ENCODE measurements around the gene ANTXR1. TPM values are rescaled to one million over a fixed set of nuclear protein-coding genes. Genes with fewer than 3 reads are reported as not detected.
A peak's percentile ranks its signal among the peaks of the same experiment; 100 is the strongest.

The ANTXR1 gene
- total RNA-seq, 1 donor from 2014 or later: 81.2 TPM

- no peaks in the 10 kb centered on the region for H3K27me3 ChIP-seq
- DNase-seq (no peak), ATAC-seq (no peak)
- H3K9me3 ChIP-seq: no peaks in the 10 kb centered on the region
- intact Hi-C loops (cut with DNase I): no loop called here
- no peaks in the 10 kb centered on the region for H3K36me3 ChIP-seq
- TF ChIP-seq CTCF (IDR thresholded peaks at IDR 0.05): no peak
- peaks cover 2% of the 10 kb centered on the region for H3K4me1 ChIP-seq
- H3K27ac ChIP-seq: no peak overlapping the region
- no peak overlapping the region for H3K4me3 ChIP-seq
Measured at GRCh38 chr2:69192176-69192945, 179.4 kb downstream of the ANTXR1 start.

GRCh38 chr2:69195706-69196105 is 182.7 kb downstream of the ANTXR1 start:
- H3K36me3 ChIP-seq: no peaks in the 10 kb centered on the region
- ATAC-seq: no peak
- no peak for DNase-seq
- no peaks in the 10 kb centered on the region for H3K9me3 ChIP-seq
- H3K4me3 ChIP-seq: no peak overlapping the region
- H3K27me3 ChIP-seq: no peaks in the 10 kb centered on the region
- intact Hi-C loops (cut with DNase I): no loop called here
- no peak for TF ChIP-seq CTCF (IDR thresholded peaks at IDR 0.05)
- no peaks in the 10 kb centered on the region for H3K4me1 ChIP-seq
- H3K27ac ChIP-seq: no peak overlapping the region

- Histone ChIP-seq H3K27ac (no peak overlapping the region), H3K4me3 (no peak overlapping the region), H3K4me1 (no peaks in the 10 kb centered on the region), H3K9me3 (no peaks in the 10 kb centered on the region), H3K36me3 (no peaks in the 10 kb centered on the region), H3K27me3 (no peaks in the 10 kb centered on the region)
- intact Hi-C loops (cut with DNase I): no loop called here
- ATAC-seq: no peak
- no peak for DNase-seq
- no peak for TF ChIP-seq CTCF (IDR thresholded peaks at IDR 0.05)
Measured at GRCh38 chr2:69196327-69197117, 183.5 kb downstream of the ANTXR1 start.

GRCh38 chr2:69200107-69200520 is 187.1 kb downstream of the ANTXR1 start:
- no peaks in the 10 kb centered on the region for H3K9me3 ChIP-seq
- H3K4me3 ChIP-seq: no peak overlapping the region
- intact Hi-C loops (cut with DNase I): no loop called here
- no peak for TF ChIP-seq CTCF (IDR thresholded peaks at IDR 0.05)
- H3K27ac ChIP-seq: peak overlapping the region; percentile 11
- DNase-seq (no peak), ATAC-seq (peak; percentile 40)
- H3K27me3 ChIP-seq: no peaks in the 10 kb centered on the region
- peaks cover 3% of the 10 kb centered on the region for H3K4me1 ChIP-seq
- H3K36me3 ChIP-seq: no peaks in the 10 kb centered on the region

- TF ChIP-seq CTCF (IDR thresholded peaks at IDR 0.05): no peak
- no peaks in the 10 kb centered on the region for H3K27me3 ChIP-seq
- H3K9me3 ChIP-seq: no peaks in the 10 kb centered on the region
- intact Hi-C loops (cut with DNase I): no loop called here
- ATAC-seq (peak; percentile 78), DNase-seq (no peak)
- H3K27ac ChIP-seq: no peak overlapping the region
- no peaks in the 10 kb centered on the region for H3K36me3 ChIP-seq
- H3K4me3 ChIP-seq: no peak overlapping the region
- H3K4me1 ChIP-seq: peaks cover 3% of the 10 kb centered on the region
Measured at GRCh38 chr2:69201259-69201658, 188.3 kb downstream of the ANTXR1 start.
